HTERT RPE-1 (cell line): Measurements from ENCODE around the gene S1PR1.

Experiments used
- in situ Hi-C: fragments of 300-500 bp; cut with MboI; formaldehyde crosslinking; loops from 4 replicates; pipeline ENCODE4 v1.14.3; 2020; ENCODE audit warnings: low sequenced_read_pairs

S1PR1 gene

DNA sequence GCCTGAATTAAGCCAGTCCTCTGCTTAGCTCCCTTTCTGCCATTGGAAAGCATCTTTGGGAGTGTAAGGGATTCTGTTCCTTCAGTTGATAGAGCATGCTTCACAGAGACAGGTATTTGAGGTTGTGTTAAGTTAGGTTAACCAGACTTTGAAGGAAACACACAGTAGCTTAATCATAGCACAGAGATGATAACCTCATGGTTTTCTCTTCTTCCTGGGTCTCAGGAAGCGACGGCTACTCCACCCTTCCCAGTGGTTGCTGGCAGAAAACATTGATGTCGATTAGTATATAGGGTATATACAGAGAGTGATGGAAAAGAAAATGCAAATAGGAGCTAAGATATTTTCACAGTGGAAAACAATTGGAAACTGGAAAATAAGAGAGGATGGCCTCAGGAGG is 42.0 kb downstream of the S1PR1 start:
- in situ Hi-C loops, result no loop called here

DNA sequence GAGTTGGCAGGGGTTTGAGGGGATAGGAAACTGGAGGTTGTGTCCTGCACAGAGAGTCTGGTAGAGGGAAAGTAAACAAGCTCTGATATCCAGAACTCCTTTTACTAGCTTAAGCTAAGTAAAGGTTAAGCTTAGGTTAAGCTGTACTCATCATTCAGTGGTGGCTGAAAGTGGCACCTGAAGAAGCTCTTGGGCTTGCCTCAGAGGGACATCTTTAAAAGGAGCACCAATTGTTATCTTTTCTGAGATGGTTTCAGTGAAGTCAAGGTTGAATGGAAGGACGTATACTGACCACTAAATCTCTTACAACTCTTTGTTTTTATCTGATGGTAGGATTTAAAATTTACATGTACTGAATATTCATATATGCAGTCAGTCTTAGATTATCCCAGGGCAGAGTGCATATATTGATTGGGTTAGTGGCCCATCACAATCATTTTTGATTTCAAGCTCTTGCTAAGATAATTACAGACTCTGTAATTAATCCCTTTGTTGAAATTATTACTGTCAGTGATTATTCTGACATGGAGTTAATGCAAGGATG is 43.3 kb downstream of the S1PR1 start:
- in situ Hi-C loops, result no loop called here

DNA sequence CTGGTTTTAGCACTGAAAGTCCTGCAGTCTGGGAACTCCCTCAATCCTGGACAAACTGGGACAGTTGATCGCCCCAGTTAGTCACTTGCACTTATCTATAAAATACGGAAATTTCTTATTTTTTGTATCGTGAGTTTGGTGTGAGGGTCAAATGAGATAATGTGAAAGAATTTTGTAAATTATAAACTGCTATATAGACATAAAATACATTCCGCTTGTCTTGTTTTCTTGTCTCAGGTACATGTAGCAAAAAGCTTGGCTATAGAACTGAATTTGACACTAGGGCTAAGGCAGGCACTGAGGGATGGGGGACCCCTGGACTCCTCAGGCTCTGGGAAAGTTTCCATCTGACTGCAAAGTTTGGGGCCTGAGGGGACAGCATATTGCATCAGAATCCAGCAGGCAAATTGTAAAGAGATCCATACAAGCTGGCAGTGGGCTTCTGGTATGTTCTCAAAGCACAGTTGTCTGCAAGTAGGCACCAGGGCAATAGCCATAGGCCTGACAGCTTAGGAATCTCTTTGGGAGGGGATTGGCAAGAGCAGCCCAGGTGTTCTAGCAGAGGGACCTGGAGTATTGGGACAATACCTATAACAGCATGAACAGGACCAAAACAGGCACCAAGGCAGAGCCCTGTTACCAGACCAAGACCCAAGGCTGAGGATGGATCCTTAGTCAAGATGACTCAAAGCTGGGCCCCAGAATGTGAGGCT is 44.3 kb downstream of the S1PR1 start:
- in situ Hi-C loops, result no loop called here

DNA sequence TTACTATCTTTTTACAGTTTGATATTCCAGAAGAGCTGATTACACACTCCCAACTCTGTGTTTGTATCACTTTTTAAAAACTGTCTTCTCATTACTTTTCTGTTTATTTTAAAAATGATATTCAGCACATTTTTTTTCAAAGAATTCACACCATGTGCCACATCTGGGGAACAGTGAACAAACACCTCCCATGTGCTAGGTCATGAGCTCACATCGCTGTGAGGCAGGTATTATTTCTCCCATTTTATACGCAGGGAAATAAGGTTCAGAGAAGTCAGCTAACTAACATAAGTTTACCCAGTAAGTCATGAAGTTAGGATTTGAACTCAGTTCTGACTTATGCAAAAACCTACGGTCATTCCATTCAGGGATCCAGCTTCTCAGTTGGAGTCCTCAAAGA is 44.9 kb downstream of the S1PR1 start:
- in situ Hi-C loops, result no loop called here

DNA sequence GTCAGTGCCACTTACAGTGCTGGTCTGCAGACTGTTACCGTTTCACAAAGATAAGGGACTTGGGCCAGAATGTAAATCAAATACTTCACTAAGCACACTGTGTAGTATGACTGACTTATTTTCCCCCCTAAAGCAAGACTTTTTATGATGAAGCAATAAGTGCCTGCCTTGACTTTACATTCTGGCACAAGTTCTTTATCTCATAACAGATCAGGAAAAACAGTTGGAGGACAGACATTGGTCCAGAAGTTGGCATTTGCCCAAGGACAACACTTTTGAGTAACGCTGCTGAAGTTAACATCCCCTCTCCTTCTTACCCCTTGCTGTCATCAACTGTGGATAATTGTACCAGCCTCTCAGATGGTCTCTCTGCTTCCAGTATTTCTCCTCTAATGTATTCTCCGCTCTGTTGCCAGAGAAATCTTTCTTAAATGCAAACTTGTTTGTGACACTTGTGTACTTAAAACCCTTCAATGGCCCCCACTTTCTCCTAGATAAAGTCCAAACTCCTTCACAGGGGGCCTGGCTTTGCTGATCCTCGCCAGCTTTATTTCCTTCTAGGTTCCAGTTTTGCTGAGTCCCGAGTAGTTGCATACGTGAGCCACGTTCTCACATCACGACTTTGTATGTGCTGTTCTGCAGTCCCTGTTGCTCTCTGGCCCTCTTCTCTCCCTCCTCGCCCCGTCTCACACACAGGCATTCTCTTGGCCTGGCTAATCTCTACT is 45.7 kb downstream of the S1PR1 start:
- in situ Hi-C loops, result no loop called here

DNA sequence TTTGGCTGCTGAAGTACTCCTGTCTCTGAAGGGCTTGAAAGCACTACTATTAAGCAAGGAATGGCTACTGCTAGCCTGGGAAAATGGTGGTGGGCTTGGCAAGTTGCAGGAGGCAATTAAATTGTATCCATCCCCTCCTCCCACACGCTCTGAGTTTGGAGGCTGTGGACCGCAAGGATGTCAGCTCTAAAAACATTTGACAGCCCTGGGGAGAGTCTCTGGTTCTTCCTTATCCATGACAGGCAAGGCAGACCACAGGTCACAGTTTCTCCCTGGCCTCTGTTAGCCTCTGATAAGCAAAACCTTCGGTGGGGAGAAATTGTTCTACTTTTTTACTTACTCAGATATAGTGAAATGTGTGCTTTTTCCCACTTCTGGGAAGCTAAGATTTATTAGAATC is 46.6 kb downstream of the S1PR1 start:
- in situ Hi-C loops, result no loop called here

DNA sequence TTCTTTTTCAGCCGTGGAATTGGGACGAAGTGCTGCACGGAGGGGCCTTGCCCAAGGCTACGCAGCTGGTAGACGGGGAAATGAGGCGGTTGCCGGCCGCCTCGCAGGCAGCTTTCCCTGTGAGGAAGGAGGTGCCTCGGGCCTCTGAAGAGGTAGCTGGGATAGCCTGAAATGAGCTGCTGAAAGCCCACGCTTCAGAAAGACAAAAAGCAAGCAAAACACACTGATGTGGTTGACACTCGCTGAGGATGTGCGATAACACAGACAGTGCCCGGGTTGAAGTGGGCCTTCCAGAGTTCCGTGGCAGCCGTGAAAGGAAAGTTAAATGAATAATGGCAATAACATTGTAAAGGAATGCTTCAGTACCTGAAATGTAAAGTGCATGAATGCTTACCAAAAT is 47.2 kb downstream of the S1PR1 start:
- in situ Hi-C loops, result no loop called here

DNA sequence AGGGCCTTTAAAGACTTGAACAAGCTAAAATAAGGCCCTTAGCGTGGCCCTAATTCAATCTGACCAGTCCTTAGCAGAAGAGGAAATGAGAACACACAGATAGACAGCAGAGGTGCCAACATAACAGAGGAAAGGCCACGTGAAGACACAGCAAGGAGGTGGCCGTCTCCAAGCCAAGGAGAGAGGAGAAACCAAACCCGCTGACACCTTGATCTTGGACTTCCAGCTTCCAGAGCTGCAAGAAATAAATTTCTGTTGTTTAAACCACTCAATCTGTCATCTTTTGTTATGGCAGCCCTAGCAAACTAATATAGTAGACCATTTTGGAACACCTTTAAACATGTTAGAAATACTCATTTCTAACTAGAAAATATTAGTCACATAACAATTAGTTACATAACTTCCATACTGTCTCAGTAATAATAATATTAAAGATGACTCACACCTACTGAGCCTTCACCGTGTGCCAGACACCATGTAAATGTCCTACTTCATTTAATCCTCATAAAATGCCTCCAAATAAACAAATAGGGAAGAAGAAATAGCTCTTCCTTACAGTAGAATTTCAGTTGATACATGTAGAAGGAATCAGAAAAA is 47.9 kb downstream of the S1PR1 start:
- in situ Hi-C loops, result no loop called here

DNA sequence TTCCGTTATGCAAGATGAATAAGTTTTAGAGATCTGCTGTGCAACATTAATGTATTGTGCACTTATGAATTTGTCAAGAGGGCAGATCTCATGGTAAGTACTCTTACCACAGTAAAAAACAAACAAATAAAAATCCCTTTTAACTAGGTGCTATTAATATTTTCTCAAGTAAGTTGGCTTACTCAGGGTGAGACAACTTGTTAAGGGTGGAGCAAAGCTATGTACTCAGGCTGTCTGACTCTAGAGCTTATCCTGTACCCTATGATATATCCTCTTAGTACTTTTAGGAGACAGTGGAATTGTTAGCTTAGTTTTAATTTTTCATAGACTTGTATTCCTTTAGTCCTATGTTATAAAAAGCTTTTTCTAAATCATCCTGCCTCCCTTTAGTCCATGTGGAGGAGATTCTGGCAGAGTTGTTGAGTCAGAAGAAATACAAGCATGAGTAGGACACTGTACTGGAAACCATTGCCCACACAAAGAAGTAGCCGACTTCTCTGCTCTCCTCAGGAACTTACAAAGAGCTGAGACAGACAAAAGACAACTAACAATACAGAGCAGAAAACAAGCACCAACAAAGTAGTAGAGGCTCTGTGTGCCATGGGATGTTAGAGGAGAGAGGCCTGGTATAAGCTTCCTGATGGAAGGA is 49.2 kb downstream of the S1PR1 start:
- in situ Hi-C loops, result no loop called here

DNA sequence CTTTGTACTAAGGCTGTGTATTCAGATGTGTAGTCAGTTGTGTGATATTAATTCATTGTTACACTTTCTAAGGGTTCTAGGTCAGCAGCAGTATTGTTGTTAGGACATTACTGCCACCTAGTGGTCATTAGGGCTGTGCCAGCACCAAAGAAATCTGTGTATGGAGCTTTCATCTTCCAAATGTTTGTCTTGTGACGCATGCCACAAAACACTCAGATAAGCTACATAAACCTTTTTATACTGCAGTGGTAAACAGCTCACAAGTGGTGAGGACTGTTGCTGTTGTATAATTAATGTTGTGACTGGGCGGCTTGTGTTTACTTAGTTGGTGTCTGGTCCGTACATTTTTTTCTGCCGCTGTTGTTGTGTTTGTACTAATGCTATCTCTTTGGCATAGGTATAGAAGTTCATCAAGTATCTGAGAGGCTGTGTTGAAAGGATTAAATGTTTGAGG is 51.7 kb downstream of the S1PR1 start:
- in situ Hi-C loops, result no loop called here

DNA sequence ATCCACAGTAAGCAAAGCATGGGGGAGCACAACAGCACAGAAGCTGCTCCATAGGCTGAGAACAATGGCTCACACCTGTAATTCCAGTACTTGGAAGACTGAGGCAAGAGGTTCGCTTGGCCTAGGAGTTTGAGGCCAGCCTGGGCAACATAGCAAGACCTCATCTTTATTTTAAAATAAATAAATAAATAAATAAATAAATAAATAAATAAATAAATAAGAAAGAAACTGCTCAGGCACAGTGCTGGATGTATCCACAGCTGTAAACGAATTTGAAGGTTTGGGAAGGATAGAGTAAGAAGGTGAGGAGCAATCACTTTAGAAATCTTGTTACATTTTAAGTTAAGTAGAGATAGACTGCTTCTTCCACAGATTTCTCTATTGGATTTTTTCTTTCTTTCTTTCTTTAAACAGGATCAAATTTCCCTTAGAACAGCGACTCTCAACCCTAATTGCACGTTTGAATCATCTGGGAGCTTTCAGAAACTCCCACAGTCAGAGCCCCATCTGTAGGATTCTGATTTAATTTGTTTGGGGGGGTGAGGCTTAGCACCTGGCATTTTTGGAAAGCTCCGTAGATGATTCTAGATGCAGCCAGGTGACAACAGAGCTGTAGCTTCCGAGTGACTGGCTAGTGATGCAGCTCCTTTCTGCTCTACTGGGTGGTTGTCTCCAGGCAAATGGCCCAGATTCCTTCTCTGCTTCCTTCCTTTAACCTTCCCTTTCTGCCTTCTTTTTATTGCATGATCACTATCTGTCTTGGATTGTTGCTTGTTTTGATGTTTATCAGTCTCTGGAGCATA is 53.5 kb downstream of the S1PR1 start:
- in situ Hi-C loops, result no loop called here
